RWPE2 (cell line): Measurements from ENCODE around the gene NEMP1.

Experiments
- ATAC-seq: fragments of 200-7000 bp; cut with Tn5 transposase; 3 replicates; pipeline ENCODE4 v1.9.1; 2021; ENCODE audit warnings: low read depth
- DNase-seq: peaks from one replicate; pipeline ENCODE4 v3.0.0-alpha.2; 2020; ENCODE audit warnings: low spot score
- H3K27ac ChIP-seq: fragments of 450-650 bp; 2 replicates; pipeline ENCODE4 v1.5.1; 2017; ENCODE audit warnings: mild to moderate bottlenecking; ENCODE audit not compliant: poor library complexity, severe bottlenecking
- H3K27me3 ChIP-seq: fragments of 250-450 bp; sonication (Bioruptor Pico); 2 replicates; pipeline ENCODE4 v1.5.1; 2021; ENCODE audit warnings: mild to moderate bottlenecking, moderate library complexity; ENCODE audit not compliant: insufficient read depth, poor library complexity, severe bottlenecking
- H3K36me3 ChIP-seq: fragments of 250-450 bp; sonication (Bioruptor Pico); 2 replicates; pipeline ENCODE4 v1.5.1; 2020; ENCODE audit warnings: low read depth, mild to moderate bottlenecking, moderate library complexity
- H3K4me1 ChIP-seq: fragments of 250-450 bp; sonication (Bioruptor Pico); 2 replicates; pipeline ENCODE4 v1.5.1; 2021; ENCODE audit warnings: mild to moderate bottlenecking, moderate library complexity; ENCODE audit not compliant: insufficient read depth, poor library complexity, severe bottlenecking
- H3K4me3 ChIP-seq: fragments of 250-450 bp; sonication (Bioruptor Pico); 2 replicates; pipeline ENCODE4 v1.5.1; 2021; ENCODE audit warnings: mild to moderate bottlenecking, moderate library complexity; ENCODE audit not compliant: severe bottlenecking
- H3K9me3 ChIP-seq: fragments of 250-450 bp; sonication (Bioruptor Pico); 2 replicates; pipeline ENCODE4 v1.5.1; 2021; ENCODE audit warnings: mild to moderate bottlenecking, moderate library complexity; ENCODE audit not compliant: severe bottlenecking
- TF ChIP-seq, protein P1 (sequence below): fragments of 450-650 bp; IDR thresholded peaks from one replicate; pipeline ENCODE4 v1.5.1; 2017; ENCODE audit warnings: mild to moderate bottlenecking, moderate library complexity; ENCODE audit not compliant: poor library complexity, severe bottlenecking

The NEMP1 gene

DNA sequence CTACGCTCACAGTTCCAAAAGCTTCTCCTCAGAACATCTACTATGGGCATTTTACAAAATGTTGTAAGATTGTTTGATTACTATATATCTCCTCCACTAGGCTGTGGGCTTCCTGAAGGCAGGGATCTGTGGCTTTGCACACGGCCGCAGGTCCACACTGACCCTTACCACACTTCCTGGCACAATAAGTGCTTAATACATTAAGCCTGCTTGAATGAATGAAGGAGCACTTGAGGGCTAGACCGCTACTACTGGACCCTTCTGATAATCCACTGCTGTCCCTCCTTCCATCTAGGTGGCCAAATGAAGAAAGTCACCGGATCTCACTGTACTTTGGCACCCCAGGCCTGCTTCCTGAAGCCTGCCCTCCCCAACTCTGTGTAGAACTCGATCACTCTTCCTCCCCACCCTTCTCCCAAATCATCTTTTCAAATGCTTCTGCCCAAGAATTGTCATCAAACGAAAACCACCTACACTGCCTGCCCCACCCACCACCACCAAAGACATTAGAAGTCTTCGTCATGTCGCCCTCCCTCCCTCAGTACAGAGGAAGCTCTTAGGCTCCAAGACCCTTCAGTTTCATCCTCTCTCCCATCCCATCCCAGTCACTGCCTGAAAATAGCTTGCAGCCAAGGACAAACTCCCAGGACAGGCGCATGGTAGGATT lies 71.6 kb downstream of the NEMP1 start:
- DNase-seq: no peak
- Histone ChIP-seq H3K27ac (no peak overlapping the region), H3K9me3 (no peaks in the 10 kb centered on the region), H3K4me3 (peak overlapping the region; percentile 93), H3K36me3 (peaks cover 27% of the 10 kb centered on the region), H3K27me3 (no peaks in the 10 kb centered on the region), H3K4me1 (no peaks in the 10 kb centered on the region)
- TF ChIP-seq, protein P1, sequence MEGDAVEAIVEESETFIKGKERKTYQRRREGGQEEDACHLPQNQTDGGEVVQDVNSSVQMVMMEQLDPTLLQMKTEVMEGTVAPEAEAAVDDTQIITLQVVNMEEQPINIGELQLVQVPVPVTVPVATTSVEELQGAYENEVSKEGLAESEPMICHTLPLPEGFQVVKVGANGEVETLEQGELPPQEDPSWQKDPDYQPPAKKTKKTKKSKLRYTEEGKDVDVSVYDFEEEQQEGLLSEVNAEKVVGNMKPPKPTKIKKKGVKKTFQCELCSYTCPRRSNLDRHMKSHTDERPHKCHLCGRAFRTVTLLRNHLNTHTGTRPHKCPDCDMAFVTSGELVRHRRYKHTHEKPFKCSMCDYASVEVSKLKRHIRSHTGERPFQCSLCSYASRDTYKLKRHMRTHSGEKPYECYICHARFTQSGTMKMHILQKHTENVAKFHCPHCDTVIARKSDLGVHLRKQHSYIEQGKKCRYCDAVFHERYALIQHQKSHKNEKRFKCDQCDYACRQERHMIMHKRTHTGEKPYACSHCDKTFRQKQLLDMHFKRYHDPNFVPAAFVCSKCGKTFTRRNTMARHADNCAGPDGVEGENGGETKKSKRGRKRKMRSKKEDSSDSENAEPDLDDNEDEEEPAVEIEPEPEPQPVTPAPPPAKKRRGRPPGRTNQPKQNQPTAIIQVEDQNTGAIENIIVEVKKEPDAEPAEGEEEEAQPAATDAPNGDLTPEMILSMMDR: peak; percentile 81
- ATAC-seq: no peak

DNA sequence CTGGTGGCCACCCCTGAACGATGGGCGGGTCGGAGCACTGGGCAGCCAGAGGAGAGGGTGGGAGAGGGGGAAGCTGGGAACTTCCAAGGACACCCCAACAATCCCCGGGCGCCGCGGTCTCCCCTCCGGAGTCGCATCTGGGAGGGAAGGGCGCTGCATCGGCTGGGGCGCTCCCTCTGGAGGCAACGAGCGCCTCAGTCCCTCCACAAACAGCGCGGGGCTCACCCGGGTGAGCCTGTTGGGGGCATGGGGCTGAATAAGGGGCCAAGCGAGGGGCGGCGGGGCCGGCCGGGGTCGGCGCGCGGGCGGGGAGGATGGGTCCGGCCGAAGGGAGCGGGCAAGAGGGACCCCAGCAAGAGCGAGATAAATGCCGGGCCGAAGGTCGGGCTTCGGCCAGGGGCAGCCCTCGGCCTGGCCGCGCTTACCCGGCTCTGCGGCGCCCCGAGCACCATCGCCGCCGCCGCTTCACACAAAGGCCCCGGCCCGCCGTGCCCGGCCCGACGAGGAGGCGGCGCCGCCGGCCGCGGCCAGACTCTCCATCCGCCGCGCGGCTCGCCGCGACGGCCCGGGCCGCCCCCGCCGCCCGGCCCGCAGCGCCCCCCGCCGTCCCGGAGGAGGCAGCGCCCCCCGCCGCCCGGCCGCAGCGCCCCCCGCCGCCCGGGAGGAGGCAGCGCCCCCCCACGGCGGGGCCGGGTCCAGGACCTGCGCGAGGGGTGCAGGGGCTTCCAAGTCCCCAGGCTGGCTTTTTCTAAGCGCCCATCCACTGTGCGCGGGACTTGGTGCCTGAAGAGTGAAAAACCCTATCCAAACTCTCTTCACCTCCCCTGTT lies 72.4 kb downstream of the NEMP1 start, which contains the start of gene ZBTB39:
ZBTB39 (minus strand) TSS at position 567 of the 829 bp plus-strand sequence. CDS start 1,629 bp downstream, outside the sequence.
- peak within 1 kb of the TSS; percentile 93 for H3K4me3 ChIP-seq
- ATAC-seq (peak; percentile 73), DNase-seq (no peak)

More for the DNA sequence above, 72.4 kb downstream of the NEMP1 start, which contains the start of gene ZBTB39:
- no peaks in the 10 kb centered on the region for H3K27me3 ChIP-seq
- H3K4me1 ChIP-seq: no peaks in the 10 kb centered on the region
- TF ChIP-seq, protein P1: peak; percentile 95
- no peaks in the 10 kb centered on the region for H3K9me3 ChIP-seq
- peak within 1 kb of the TSS; percentile 14 for H3K27ac ChIP-seq
- peaks cover 31% of the 10 kb centered on the region for H3K36me3 ChIP-seq
